GM12878 (cell line): ENCODE results near the gene RPL27. TPM values are rescaled to one million over a fixed set of nuclear protein-coding genes. Genes with fewer than 3 reads are reported as not detected.

Experiments
- ATAC-seq: fragments of 200-7000 bp; cut with Tn5 transposase; 3 replicates; pipeline ENCODE4 v1.9.1; 2020; ENCODE audit warnings: mild to moderate bottlenecking, moderate library complexity
- BruUV-seq: library from RNA; stranded (reverse); fragments of 400-500 nt; replicated peaks from 2 replicates; lab custom pipeline; 2021; lab: Mats Ljungman, UMichigan
- CTCF ChIA-PET: fragments of 300-600 bp; sonication (Branson Sonifier 250); formaldehyde crosslinking; extraction: SDS; loops from one replicate; lab custom pipeline; 2021; ENCODE audit warnings: inconsistent platforms; lab: Yijun Ruan, JAX
- POLR2A ChIA-PET: fragments of 350-600 bp; formaldehyde crosslinking; extraction: SDS; loops from one replicate; lab custom pipeline; 2021; ENCODE audit warnings: inconsistent platforms; lab: Charles Lee
- RAD21 ChIA-PET: fragments of 300-600 bp; sonication (Branson Sonifier 250); formaldehyde crosslinking; loops from one replicate; lab custom pipeline; 2023; ENCODE audit warnings: antibody characterized with exemption; ENCODE audit not compliant: unreplicated experiment; lab: Charles Lee
- SMC1A ChIA-PET: fragments of 300-600 bp; sonication (Branson Sonifier 250); formaldehyde crosslinking; loops from one replicate; lab custom pipeline; 2023; ENCODE audit not compliant: unreplicated experiment, uncharacterized antibody; lab: Charles Lee
- DNase-seq: peaks from one replicate; pipeline ENCODE4 v3.0.0-alpha.2; 2011; ENCODE audit warnings: low read depth, low spot score
- FAIRE-seq: peaks from 3 replicates; lab custom pipeline; 2011; peaks lifted over from hg19 to GRCh38; lab: Jason Lieb, UNC
- H2AFZ ChIP-seq: 2 replicates; pipeline ENCODE4 v1.6.0; 2011; ENCODE audit warnings: low read depth, low read length, control low read depth; ENCODE audit not compliant: control insufficient read depth
- H3K27ac ChIP-seq: 2 replicates; pipeline ENCODE4 v1.5.1; 2011; ENCODE audit warnings: control low read depth; ENCODE audit not compliant: control insufficient read depth, insufficient read depth
- H3K27me3 ChIP-seq, 2 experiments: replicated peaks in 1 of 2; 2 replicates each; pipeline versions ENCODE4 v1.6.0 to v1.6.1; 2011; ENCODE audit warnings: low read length in 1 of 2; ENCODE audit not compliant: control insufficient read depth in 2 of 2, insufficient read depth in 2 of 2
- H3K36me3 ChIP-seq, 2 experiments: 2 replicates each; pipeline ENCODE4 v1.5.1; 2011; ENCODE audit warnings: low read length in 1 of 2; ENCODE audit not compliant: control insufficient read depth in 2 of 2, insufficient read depth in 2 of 2
- H3K4me1 ChIP-seq: 2 replicates; pipeline ENCODE4 v1.6.1; 2011; ENCODE audit warnings: mild to moderate bottlenecking, low read length, moderate library complexity, mixed read lengths; ENCODE audit not compliant: control insufficient read depth, insufficient read depth
- H3K4me2 ChIP-seq: 2 replicates; pipeline ENCODE4 v1.6.0; 2011; ENCODE audit warnings: control low read depth; ENCODE audit not compliant: control insufficient read depth, insufficient read depth
- H3K4me3 ChIP-seq: fragments of 200-600 bp; sonication (generic); 2 replicates; pipeline ENCODE4 v1.5.1; 2016
- H3K79me2 ChIP-seq: 2 replicates; pipeline ENCODE4 v1.6.0; 2011; ENCODE audit warnings: low read length; ENCODE audit not compliant: control insufficient read depth, insufficient read depth
- H3K9ac ChIP-seq: 2 replicates; pipeline ENCODE4 v1.8.0; 2011; ENCODE audit warnings: low read length, control low read depth, mixed read lengths; ENCODE audit not compliant: control insufficient read depth, insufficient read depth
- H3K9me3 ChIP-seq: replicated peaks from 3 replicates; pipeline ENCODE4 v1.5.1; 2011; ENCODE audit warnings: mild to moderate bottlenecking, low read length; ENCODE audit not compliant: control insufficient read depth, insufficient read depth
- H4K20me1 ChIP-seq: 2 replicates; pipeline ENCODE4 v1.6.0; 2011; ENCODE audit not compliant: control insufficient read depth, insufficient read depth
- ATF2 ChIP-seq: IDR thresholded peaks from 2 replicates; pipeline ENCODE4 v1.6.1; 2012; ENCODE audit warnings: low read length, inconsistent platforms
- BACH1 ChIP-seq: fragments of 450-650 bp; IDR thresholded peaks from 2 replicates; pipeline ENCODE4 v1.6.1; 2017; ENCODE audit warnings: mild to moderate bottlenecking, borderline replicate concordance
- BMI1 ChIP-seq: fragments of 450-650 bp; IDR thresholded peaks from 2 replicates; pipeline ENCODE4 v1.6.1; 2016; ENCODE audit warnings: mild to moderate bottlenecking, moderate library complexity, borderline replicate concordance
- CHD2 ChIP-seq: IDR thresholded peaks from 2 replicates; pipeline ENCODE4 v1.6.1; 2011; ENCODE audit warnings: low read depth, low read length, improper control_type of control experiment, borderline replicate concordance
- E4F1 ChIP-seq: fragments of 450-650 bp; IDR thresholded peaks from 2 replicates; pipeline ENCODE4 v1.6.1; 2018; ENCODE audit warnings: borderline replicate concordance, mild to moderate bottlenecking; ENCODE audit not compliant: partially characterized antibody
- HDAC2 ChIP-seq: fragments of 200-600 bp; sonication (generic); IDR thresholded peaks from 2 replicates; pipeline ENCODE4 v1.6.1; 2017
- HDAC6 ChIP-seq: fragments of 200-600 bp; sonication (generic); IDR thresholded peaks from one replicate; pipeline ENCODE4 v1.8.0; 2017; ENCODE audit warnings: antibody characterized with exemption; ENCODE audit not compliant: unreplicated experiment
- IKZF1 ChIP-seq: fragments of 450-650 bp; conservative IDR thresholded peaks from 2 replicates; pipeline ENCODE4 v1.6.1; 2017; ENCODE audit warnings: antibody characterized with exemption, mild to moderate bottlenecking
- KLF5 ChIP-seq: fragments of 450-650 bp; IDR thresholded peaks from 2 replicates; pipeline ENCODE4 v1.6.1; 2014; ENCODE audit warnings: mild to moderate bottlenecking; ENCODE audit not compliant: partially characterized antibody
- MEF2B ChIP-seq: fragments of 450-650 bp; IDR thresholded peaks from 2 replicates; pipeline ENCODE4 v1.6.1; 2018; ENCODE audit warnings: mild to moderate bottlenecking, moderate library complexity; ENCODE audit not compliant: partially characterized antibody, poor library complexity, severe bottlenecking
- MXI1 ChIP-seq: fragments of 150-350 bp; IDR thresholded peaks from 2 replicates; pipeline ENCODE4 v1.6.1; 2011; ENCODE audit warnings: low read depth, mild to moderate bottlenecking, inconsistent platforms, low read length, improper control_type of control experiment
- MYB ChIP-seq: fragments of 150-350 bp; IDR thresholded peaks from 2 replicates; pipeline ENCODE4 v1.6.1; 2014; ENCODE audit warnings: mild to moderate bottlenecking, low read depth, low read length, borderline replicate concordance
- NRF1 ChIP-seq: conservative IDR thresholded peaks from 2 replicates; pipeline ENCODE4 v1.6.1; 2011; ENCODE audit warnings: mild to moderate bottlenecking, low read depth, low read length, improper control_type of control experiment
- PAX5 ChIP-seq: IDR thresholded peaks from 2 replicates; pipeline ENCODE4 v1.6.1; 2011; ENCODE audit warnings: low read depth, low read length, borderline replicate concordance
- POU2F2 ChIP-seq: IDR thresholded peaks from 3 replicates; pipeline ENCODE4 v1.6.1; 2011; ENCODE audit warnings: low read depth, mild to moderate bottlenecking, low read length, borderline replicate concordance
- SREBF1 ChIP-seq: IDR thresholded peaks from 2 replicates; pipeline ENCODE4 v1.6.1; 2012; ENCODE audit warnings: mild to moderate bottlenecking, low read length
- SRF ChIP-seq, 2 experiments: IDR thresholded peaks; 2 replicates each; pipeline ENCODE4 v1.6.1; 2011; ENCODE audit warnings: low read depth in 2 of 2, low read length in 2 of 2, mild to moderate bottlenecking in 1 of 2, moderate library complexity in 1 of 2
- TAF1 ChIP-seq: IDR thresholded peaks from 2 replicates; pipeline ENCODE4 v1.6.1; 2011; ENCODE audit warnings: mild to moderate bottlenecking, low read depth, low read length, borderline replicate concordance
- TARDBP ChIP-seq: IDR thresholded peaks from 2 replicates; pipeline ENCODE4 v1.6.1; 2016; ENCODE audit warnings: borderline replicate concordance
- ZNF274 ChIP-seq: IDR thresholded peaks from one replicate; pipeline ENCODE4 v1.8.0; 2011; ENCODE audit not compliant: insufficient read length, insufficient read depth
- WGBS: methylation state at CpG from one replicate; pipeline ENCODE4 v1.1.6; 2016; ENCODE audit warnings: low lambda C conversion rate; ENCODE audit not compliant: insufficient replicate concordance, insufficient coverage; ENCODE audit errors: missing lambda C conversion rate; 5-methylcytosine and 5-hydroxymethylcytosine counted together
- in situ Hi-C: fragments of 300-500 bp; cut with MboI; formaldehyde crosslinking; loops from 9 replicates; pipeline ENCODE4 v1.14.3; 2018; ENCODE audit warnings: mixed read lengths
- intact Hi-C: fragments of 100-400 bp; cut with micrococcal nuclease; formaldehyde crosslinking; loops from one replicate; pipeline ENCODE4 v1.14.2; 2022; ENCODE audit not compliant: unreplicated experiment
- polyA plus RNA-seq, 11 experiments: library from polyadenylated mRNA; depleted of rRNA in 4 of 11; unstranded in 6 of 11; stranded (reverse) in 5 of 11; fragments of >200 nt; fragmentation: Nextera tagmentation in 4 of 11; fragmentation: Illumina TruSeq in 1 of 11; extraction: Ambion mirVana in 4 of 11; extraction: Trizol in 1 of 11; gene quantifications; 1 replicate in 1 of 11; 2 replicates in 10 of 11; pipeline versions ENCODE4 v1.2.1 to v1.2.3, GENCODE V29; 2011 to 2016; ENCODE audit warnings: inconsistent platforms in 2 of 11, missing spikeins in 2 of 11, low read depth in 1 of 11
- total RNA-seq, 4 experiments: library from RNA; depleted of rRNA in 3 of 4; stranded (reverse); fragments of >200 nt in 3 of 4; fragmentation: Illumina TruSeq in 1 of 4; extraction: Trizol in 1 of 4; gene quantifications; 2 replicates each; pipeline versions ENCODE4 v1.2.1 to v1.2.3, GENCODE V29; 2013 to 2021

RPL27 gene
- total and polyA plus RNA-seq, 10 of the 15 experiments (the other 5 are each of a cell fraction or from before 2014, with no cell fraction given), result 1,748 to 6,934 (median 3,779) TPM

- peaks cover 7% of the 10 kb centered on the region; the same call in 1 of the 2 replicates for H3K4me1 ChIP-seq
- WGBS, result 2% methylated on average over 42 of the region's 61 CpGs
- TF ChIP-seq ZNF274 (no peak), NRF1 (no peak), MEF2B (peak; percentile 33), ATF2 (peak; percentile 78), CHD2 (0 out of 2 replicates have a peak, but pooled peaks have one; percentile 19), MYB (0 out of 2 replicates have a peak, but pooled peaks have one; percentile 37), BMI1 (peak; percentile 95), MXI1 (peak; percentile 88), HDAC2 (no peak), HDAC6 (no peak), BACH1 (no peak), E4F1 (no peak), PAX5 (no peak), SRF (IDR thresholded peaks at IDR 0.05; ENCODE audit: low read depth in 2 of 2, low read length in 2 of 2) (no peak), IKZF1 (peak; percentile 33; the same call in 1 of the 2 replicates), TAF1 (no peak), SREBF1 (no peak), TARDBP (no peak), KLF5 (no peak), POU2F2 (peak; percentile 22; the same call in 1 of the 3 replicates)
Measured at GRCh38 chr17:43024407-43025289, 26.4 kb downstream of the RPL27 start, which contains the start of gene RND2. Gene RND2, plus strand, starts transcription at chr17:43025231. Its CDS starts 117 bp downstream, at chr17:43025348.

More at GRCh38 chr17:43024407-43025289, 26.4 kb downstream of the RPL27 start, which contains the start of gene RND2:
- in situ Hi-C loops (loop anchor here (10.0 kb wide), 1 partner anchor 190 kb away; the partner anchor contains the start of gene TMEM106A), intact Hi-C loops (loop anchor here (5.0 kb wide), 1 partner anchor 308 kb away; no protein-coding TSS in a partner anchor)
- no TSS peak for BruUV-seq
- H3K4me2 ChIP-seq, result peak within 1 kb of the TSS; percentile 99
- SMC1A ChIA-PET, result interaction anchor here (0.8 to 1.7 kb wide), 10 partner anchors 12 to 459 kb away, joined by 3 to 8 read pairs (median 4); partner anchors contain the start of genes BRCA1, DHX8 and RPL27
- H3K27ac ChIP-seq, result no peak within 1 kb of the TSS
- FAIRE-seq (peak; percentile 95), ATAC-seq (peak; percentile 77), DNase-seq (peak; percentile 40)
- H2AFZ ChIP-seq, result peak within 1 kb of the TSS; percentile 86
- no peaks in the 10 kb centered on the region for H4K20me1 ChIP-seq
- peak within 1 kb of the TSS; percentile 48 for H3K9ac ChIP-seq
- RAD21 ChIA-PET, result interaction anchor here (0.7 to 1.4 kb wide), 7 partner anchors 17 to 459 kb away, joined by 3 to 9 read pairs (median 4); partner anchors contain the start of genes DHX8 and RPL27
- H3K4me3 ChIP-seq, result peak within 1 kb of the TSS; percentile 81; the same call in 1 of the 2 replicates
- H3K79me2 ChIP-seq, result no peaks in the 10 kb centered on the region
- CTCF ChIA-PET, result interaction anchor here (0.9 to 2.1 kb wide), 16 partner anchors 13 to 460 kb away, joined by 3 to 14 read pairs (median 4); partner anchors contain the start of genes BRCA1, IFI35 and RPL27
- POLR2A ChIA-PET, result interaction anchor here (0.6 to 1.2 kb wide), 6 partner anchors 9 to 364 kb away, joined by 3 to 5 read pairs (median 3); no protein-coding TSS in a partner anchor
- H3K9me3 ChIP-seq, result no peaks in the 10 kb centered on the region
- no peaks in the 10 kb centered on the region for H3K36me3 ChIP-seq
- H3K27me3 ChIP-seq, result no peaks in the 10 kb centered on the region
